NCI-H69 (cell line): ENCODE measurements around the gene CAPN15.
A peak's percentile ranks its signal among the peaks of the same experiment; 100 is the strongest.
"Not testable (repeated sequence)": the region's sequence is repeated elsewhere in the genome, so short reads cannot be mapped to it uniquely, and the experiment has no call there.

Experiments used
- DNase-seq: peaks from one replicate; lab custom pipeline; 2025; lab: John Stamatoyannopoulos, UW

CAPN15 gene

DNA sequence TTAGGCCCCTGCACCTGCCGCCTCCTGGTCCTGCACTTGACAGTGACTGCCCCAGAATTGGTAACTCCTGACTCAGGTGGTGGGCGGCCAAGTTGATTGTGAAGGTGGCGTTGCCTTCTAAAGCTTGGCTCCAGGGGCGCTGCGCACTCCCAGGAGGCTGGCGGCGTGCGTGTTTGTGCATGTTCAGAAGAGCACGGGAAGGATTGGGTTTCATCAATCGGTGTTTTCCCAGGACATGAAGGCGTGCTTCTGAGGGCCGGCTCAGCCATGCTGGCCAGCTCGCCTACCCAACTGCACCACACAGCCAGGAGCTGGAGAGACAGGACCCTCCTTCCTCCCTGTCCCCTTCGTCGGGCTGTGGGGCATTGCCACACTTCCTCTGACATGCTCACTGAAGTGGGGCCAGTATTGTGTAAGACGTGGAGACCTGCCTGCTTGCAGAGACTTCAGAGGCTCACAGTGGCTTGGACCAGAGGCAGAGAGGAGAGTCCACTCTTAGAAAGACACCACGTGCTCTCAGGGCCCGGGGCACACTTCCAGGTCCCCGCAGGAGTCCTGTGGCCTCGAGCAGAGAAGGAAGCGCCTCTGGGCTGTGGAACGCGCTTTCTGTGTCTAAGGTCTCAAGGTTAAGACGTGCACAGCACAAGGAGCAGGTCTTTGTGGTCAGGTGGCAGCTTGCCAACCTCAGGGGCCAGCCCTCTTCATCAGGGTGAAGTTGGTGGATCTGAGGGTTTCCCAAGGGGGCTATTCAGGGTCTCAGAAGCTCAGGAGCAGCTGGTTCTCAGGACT is 65.2 kb downstream of the CAPN15 start:
- peak; percentile 91 for DNase-seq

DNA sequence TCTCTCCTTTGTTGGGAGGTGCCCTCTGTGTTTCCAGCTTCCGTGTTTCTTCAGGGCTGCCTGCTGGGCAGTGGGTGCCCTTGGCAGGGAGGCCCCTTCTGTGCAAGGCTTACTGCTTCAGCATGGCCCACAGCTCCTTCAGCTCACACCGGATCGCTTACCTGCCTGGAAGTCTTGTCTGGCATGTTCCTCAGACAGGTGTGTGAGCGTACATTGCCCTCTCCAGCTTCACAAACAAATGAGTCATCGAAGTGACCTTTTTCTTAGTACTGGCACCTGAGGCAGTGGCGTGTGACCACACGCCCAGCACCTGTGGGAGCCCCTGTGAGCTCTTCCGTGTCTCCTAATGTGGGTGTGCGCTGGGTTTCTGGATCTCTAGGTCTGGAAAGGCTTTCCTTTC is 65.9 kb downstream of the CAPN15 start:
- DNase-seq, result peak; percentile 93

DNA sequence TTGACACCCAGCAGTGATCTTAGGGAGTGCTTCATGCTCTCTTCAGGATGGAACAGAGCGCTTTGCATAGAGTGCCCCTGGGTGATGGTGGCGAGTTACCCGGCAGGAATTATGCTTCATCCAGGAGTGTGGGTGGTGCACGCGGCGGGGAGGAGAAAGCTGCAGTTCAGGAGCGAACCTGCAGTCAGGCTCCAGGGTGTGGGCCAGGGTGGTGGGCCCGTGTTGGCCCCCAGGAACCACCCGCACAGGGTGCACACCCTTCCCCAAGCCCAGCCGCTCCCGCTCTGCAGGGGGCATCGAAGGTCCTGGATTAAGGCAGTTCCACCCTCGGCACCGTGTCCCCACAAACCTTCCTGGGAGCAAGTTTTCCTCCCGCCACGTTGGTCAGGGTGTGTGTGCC is 66.3 kb downstream of the CAPN15 start:
- no peak for DNase-seq

DNA sequence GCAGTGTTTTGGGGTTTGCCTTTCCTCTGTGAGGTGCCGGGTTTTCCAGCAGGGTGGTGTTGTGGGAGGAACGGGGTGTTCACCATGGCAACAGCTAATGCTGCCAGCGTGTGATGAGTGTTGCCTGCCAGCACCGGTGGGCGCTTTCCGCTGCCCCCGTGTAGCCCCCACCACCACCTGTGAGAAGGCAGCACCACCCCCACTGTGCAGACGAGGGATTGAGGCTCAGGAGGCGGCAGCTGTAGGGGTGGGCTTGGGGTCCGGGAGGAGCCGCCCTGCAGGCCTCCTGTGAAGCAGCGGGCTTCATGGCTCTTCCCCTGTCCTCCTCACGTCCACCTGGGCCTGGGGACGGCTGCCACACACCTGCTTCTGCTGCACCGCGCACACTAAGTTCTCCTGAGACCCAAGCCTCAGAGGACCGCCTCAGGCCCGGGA is 67.6 kb downstream of the CAPN15 start:
- DNase-seq, result no peak

GRCh38 chr16:595942-596735 is 68.6 kb downstream of the CAPN15 start:
- DNase-seq, result peak; percentile 46

DNA sequence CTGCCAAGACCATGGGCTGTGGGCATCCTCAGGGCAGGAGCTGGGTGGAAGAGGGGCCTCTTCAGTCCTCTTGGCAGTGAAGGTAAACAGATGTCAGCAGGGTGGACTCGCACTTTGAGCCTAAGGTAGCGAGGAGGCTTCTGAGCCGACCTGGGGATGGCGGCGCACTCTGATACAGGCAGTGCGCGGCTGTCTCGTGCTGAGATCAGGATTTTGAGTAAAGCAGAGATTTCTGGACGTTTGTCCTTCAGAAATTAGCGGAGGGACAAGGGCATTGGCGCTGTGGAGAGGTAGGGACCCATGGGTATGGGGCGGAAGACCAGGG is 69.2 kb downstream of the CAPN15 start:
- DNase-seq, result no peak

DNA sequence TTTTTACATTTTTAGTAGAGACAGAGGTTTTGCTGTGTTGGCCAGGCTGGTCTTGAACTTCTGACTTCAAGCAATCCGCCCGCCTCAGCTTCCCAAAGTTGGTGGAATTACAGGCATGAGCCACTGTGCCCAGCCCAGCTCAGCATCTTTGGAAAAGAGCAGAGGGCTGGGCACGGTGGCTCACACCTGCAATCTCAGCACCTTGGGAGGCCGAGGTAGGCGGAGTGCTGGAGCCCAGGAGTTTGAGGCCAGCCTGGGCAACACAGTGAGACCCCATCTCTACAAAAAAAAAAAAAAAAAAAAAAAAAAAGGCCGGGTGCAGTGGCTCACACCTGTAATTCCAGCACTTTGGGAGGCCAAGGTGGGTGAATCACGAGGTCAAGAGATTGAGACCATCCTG is 70.1 kb downstream of the CAPN15 start:
- not testable (repeated sequence) for DNase-seq

- no peak for DNase-seq
These were observed 71.6 kb downstream of the CAPN15 start for GRCh38 chr16:598823-599739.

DNA sequence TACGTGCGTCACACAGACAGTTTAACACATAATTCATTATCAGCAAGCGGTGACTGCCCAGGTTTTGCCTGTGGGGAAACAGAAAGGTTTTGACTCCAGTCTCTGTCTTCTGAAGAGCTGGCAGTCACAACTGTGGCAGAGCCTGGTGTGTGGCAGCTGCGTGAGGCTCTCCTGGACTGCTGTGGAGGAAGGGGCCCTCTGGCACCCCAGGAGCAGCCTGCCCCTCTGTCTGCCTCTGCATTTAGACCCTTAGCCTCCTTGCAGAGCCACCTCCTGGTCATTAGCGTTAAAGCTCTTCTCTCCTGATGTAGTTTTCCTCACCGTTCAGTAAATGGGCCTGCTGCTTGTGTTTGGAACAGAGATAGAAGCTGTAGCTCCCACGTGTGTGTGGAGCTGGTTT is 73.3 kb downstream of the CAPN15 start:
- DNase-seq, result peak; percentile 30

DNA sequence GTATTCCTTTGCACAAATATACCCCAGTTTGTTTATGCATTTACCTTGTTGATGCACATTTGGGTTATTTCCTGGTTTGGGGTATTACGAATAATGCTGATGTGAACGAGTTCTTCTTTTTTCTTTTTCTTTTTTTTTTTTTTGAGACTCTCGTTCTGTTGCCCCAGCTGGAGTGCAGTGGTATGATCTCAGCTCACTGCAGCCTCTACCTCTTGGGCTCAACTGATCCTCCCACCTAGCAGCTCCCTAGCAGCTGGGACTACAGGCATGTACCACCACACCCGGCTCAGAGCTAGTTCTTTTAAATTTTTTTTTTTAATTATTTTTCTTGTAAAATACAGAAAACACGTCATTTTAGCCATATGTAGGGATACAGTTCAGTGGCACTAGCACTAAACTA is 76.4 kb downstream of the CAPN15 start:
- no peak for DNase-seq
